ENCODE results near the gene BLMH. TPM values are rescaled to one million over a fixed set of nuclear protein-coding genes. Genes with fewer than 3 reads are reported as not detected.
A peak's percentile ranks its signal among the peaks of the same experiment; 100 is the strongest.
"Not testable (repeated sequence)": the region's sequence is repeated elsewhere in the genome, so short reads cannot be mapped to it uniquely, and the experiment has no call there.

The BLMH gene
- total RNA-seq, 1 experiment from 2014 or later = 49.0 TPM

- no peak for DNase-seq (ENCODE audit: low read depth)
Observed at GRCh38 chr17:30249460-30249859, 42.3 kb downstream of the BLMH start.

- no peak for DNase-seq (ENCODE audit: low read depth)
Observed at GRCh38 chr17:30248786-30249185, 43.0 kb downstream of the BLMH start.

DNA sequence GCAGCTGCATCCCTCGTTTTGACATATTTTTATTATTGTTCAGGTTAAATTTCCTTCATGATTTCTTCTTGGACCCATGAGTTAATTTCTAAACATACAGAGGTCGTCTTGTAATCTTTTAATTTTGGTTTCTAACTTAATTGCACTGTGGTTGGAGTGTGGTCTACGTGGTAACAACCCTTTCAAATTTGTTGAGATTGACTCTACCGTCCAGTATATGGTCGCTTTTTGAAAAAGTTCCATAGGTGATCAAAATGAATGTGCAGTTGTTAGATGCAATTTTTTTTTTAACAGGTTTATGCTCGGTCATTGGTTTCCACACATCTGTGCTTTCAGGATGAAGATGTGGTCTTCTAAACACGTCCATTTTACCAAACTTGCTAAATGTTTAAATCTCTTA, 45.3 kb downstream of the BLMH start:
- DNase-seq (ENCODE audit: low read depth) = no peak

GRCh38 chr17:30244853-30245385, 46.8 kb downstream of the BLMH start:
- peak; percentile 12 for DNase-seq (ENCODE audit: low read depth)

GRCh38 chr17:30243568-30243967, 48.2 kb downstream of the BLMH start:
- DNase-seq (ENCODE audit: low read depth) = no peak

DNA sequence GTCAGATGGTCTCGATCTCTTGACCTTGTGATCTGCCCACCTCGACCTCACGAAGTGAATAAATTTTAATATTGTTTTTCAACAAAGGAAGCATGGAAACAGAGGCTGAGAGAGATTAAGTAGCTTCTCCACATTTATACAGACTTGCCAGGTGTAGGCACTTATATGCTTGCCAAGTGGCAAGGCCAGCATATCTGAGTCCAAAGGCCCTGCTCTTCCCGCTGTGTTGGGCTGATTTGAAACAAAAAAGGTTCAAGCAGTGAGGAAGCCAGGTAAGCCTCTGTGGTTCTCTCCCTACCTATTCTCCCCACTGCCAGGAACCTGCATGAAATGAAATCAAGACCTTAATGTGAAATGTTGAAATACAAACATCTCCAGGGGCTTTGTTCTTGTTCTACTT, 48.7 kb downstream of the BLMH start:
- no peak for DNase-seq (ENCODE audit: low read depth)

GRCh38 chr17:30241051-30241450, 50.7 kb downstream of the BLMH start:
- no peak for DNase-seq (ENCODE audit: low read depth)

DNA sequence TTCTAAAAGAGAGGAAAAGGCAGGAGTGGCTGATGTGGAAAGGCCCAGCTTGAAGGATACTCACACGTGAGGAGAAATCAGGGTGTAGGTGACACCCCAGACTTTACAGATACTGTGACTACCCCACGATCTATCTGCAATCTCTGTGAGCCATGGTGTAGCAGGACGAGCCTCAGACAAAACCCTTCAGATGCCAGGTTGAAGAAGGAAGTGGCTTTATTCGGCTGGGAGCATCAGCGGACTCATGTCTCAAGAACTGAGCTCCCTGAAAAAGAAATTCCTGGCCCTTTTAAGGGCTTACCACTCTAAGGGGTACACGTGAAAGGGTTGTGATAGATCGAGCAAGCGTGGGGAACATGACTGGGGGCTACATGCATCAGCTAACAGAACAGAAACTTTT, 51.6 kb downstream of the BLMH start:
- DNase-seq (ENCODE audit: low read depth) = no peak

DNA sequence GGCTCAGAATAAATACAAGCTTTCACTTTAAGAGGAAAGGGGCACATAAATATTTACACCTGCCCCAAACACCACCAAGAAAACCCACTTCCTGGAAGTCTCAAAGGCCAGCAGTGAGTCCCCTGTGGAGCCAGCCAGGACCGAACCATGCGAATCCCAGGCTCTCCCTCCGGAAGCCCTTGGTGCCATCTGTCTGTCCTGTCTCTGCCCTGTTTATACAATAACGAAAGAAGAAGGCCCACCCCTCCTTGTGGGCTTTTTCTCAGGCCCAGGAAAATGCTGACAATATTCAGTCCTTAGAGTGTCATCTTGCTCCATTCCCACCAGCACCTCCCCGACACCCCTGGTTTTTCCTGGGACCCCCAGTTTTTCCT, 52.7 kb downstream of the BLMH start:
- DNase-seq (ENCODE audit: low read depth) = no peak

DNA sequence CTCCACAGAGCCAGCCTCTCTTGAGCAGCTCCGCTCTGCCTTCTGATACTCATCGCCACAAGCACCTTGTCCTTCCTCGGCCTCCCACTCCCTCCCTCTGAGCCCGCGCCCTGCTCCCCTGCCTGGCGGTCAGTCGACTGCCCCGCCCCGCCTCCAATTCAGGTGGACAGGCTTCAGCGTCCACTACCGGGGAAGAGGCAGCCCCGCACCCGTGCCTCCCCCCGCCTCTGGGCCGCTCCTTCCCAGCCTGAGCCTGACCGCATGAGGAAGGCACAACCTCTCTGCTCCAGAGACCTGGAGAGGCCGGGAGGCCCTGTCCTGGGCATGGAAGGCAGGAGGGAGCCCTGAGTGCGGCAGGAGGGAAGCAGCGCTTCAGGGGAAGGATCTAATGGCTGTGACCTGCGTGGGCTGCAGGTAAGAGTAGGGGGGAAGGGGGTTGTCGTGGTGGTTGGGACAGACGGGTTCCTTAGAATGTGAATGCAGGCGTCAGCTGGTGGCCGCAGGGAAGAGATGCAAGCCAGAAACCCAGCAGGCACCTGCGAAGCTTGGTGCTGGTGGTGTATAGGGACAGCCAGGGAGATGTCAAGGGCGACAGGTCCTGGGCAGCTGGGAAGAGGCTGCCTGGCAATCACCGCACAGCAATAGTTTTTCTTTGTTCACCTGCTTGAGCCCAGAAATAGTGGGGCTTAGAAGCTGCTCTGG, 53.2 kb downstream of the BLMH start:
- DNase-seq (ENCODE audit: low read depth) = no peak

DNA sequence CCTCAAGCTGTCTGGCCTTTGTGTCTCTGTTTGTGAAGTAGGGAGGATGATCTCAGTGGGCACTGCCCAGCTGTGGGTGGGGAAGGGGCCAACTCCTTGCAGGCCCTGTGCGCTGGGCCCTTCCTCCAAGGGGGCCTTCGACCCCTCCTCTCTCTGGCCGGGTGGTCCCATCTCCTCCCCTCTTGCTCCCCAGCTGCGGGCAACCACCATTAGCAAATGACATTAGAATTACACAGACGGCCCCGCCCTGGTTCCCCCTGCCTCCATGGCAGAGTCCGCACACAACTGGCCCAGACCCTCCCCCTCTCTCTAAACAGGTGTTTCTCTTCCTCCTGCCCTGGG, 53.8 kb downstream of the BLMH start:
- DNase-seq (ENCODE audit: low read depth) = no peak

GRCh38 chr17:30237296-30238002, 54.3 kb downstream of the BLMH start:
- no peak for DNase-seq (ENCODE audit: low read depth)

- DNase-seq (ENCODE audit: low read depth) = peak; percentile 57
Observed at GRCh38 chr17:30236766-30237165, 55.0 kb downstream of the BLMH start.

- DNase-seq (ENCODE audit: low read depth) = no peak
Observed at GRCh38 chr17:30236297-30236624, 55.5 kb downstream of the BLMH start.

- DNase-seq (ENCODE audit: low read depth) = peak; percentile 16
Observed at GRCh38 chr17:30235386-30236296, 56.1 kb downstream of the BLMH start, which contains the start of gene SLC6A4. Gene SLC6A4 (minus strand): TSS chr17:30235697. CDS start chr17:30221958, 13,739 bp downstream.

GRCh38 chr17:30234964-30235363, 56.8 kb downstream of the BLMH start:
- DNase-seq (ENCODE audit: low read depth) = no peak

DNA sequence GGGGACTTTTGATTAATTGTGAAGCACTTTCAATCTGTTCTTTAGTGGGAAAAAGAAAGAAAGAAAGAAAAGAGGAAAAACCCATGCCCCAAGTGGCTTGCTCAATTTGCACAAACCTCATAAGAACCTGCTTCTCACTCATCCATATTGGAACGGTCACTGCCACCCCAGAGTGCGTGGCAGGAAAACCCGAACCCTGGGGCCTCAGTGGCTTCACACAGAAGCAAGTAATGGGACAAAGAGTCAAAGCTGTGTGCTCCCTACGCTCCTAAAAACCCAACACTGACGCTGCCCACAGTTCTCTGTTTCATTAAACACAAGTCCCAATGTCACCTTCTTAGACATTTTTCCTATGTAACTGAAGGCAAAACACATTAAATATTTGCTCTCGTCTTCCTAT, 57.4 kb downstream of the BLMH start:
- no peak for DNase-seq (ENCODE audit: low read depth)

- DNase-seq (ENCODE audit: low read depth) = no peak
Observed at GRCh38 chr17:30232824-30233427, 58.8 kb downstream of the BLMH start.

DNA sequence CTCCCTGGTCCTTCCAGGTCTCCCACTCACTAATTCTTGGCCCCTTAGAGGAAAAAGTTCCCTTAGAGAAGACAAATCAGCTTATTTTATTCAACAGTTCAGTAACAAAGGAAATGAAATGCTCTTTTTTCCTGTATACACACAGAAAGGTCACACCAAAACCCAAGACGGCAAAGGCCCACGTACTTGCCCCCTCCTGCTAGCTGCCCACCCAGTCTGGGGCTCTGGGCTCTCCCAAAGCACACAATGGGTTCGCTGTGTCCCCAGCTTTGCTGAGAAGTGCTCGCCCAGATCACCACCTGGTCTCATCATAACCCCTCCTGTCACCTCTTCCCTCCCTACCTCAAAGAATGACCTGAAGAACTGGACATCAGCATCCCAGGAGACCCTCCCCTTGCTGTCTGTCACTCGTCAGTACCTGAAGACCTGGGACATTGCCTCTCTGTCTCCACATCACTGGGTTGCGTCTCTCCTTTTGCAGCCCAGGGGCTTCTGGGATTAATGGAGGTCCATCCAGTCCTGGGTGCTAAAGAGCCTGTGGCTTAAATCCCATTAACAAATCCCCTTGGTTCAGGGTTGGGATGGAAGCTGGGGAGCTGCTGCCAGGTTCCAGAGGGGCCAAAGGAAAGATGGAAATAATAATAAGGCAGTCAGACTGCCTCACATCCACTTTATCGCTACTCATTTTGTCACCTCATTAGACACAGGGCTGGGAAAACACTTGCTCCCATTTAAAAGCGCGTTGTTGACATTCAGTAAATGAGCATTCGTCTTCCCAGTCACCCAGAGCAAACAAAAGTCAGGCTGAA, 59.5 kb downstream of the BLMH start:
- DNase-seq (ENCODE audit: low read depth) = no peak

- DNase-seq (ENCODE audit: low read depth) = no peak
Observed at GRCh38 chr17:30230596-30231125, 61.1 kb downstream of the BLMH start.

DNA sequence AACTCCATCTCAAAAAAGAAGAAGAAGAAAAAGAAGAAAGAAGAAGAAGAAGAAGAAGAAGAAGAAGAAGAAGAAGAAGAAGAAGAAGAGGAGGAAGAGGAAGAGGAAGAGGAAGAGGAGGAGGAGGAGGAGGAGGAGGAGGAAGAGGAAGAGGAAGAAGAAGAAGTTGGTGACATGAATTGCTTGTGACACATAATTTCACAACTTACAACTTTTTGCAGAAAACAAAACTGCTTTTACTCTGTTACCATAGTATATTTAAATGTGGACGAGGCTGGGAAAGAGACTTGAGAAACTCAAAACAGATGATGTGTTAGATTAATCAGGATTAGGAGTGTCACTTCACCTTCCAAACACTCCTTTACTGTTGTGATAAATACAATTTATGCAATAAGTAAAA, 61.7 kb downstream of the BLMH start:
- not testable (repeated sequence) for DNase-seq (ENCODE audit: low read depth)

Data from Daoy (cell line).